Effector CD8-positive, alpha-beta T cell (primary cell): ENCODE data around the gene ATAD3B.
A peak's percentile ranks its signal among the peaks of the same experiment; 100 is the strongest.
"Not testable (repeated sequence)": the region's sequence is repeated elsewhere in the genome, so short reads cannot be mapped to it uniquely, and the experiment has no call there.

ENCODE experiments used
- DNase-seq: peaks from one replicate; lab custom pipeline; 2025; lab: John Stamatoyannopoulos, UW

Gene ATAD3B

DNA sequence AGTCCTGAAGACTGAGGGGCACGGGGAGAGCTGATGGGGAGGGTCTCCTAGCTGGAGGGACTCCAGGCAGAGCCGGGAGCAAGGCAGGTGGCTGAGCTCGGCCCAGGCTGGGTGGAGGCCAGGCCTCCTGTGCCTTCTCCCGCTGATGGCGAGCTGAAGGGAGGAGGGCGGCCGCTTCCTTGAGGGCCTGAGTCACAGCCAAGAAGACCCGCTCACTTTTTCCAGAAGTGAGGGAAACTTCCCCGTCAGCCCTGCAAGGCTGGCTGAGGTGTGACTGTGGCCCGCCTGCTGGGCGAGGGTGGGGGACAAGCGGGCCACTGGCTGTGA lies 37.8 kb upstream of the ATAD3B start:
- no peak for DNase-seq

- no peak for DNase-seq
These were observed 37.3 kb upstream of the ATAD3B start for GRCh38 chr1:1434131-1434823.

DNA sequence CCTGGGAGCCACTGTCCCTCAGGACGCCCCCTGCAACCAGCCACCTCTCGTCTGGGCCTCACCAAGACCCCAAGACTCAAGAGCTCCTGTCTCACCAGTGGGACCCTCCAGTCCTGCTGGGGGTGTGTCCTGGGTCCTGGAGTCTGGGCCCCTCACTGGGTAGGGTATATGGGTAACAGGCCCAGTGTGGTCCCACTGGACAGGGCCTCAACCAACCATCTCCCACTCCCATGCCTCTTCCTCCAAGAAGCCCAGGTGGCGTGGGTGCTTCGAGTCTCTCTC lies 36.8 kb upstream of the ATAD3B start:
- no peak for DNase-seq

- DNase-seq = peak; percentile 47
These were observed 36.3 kb upstream of the ATAD3B start, which contains the start of gene VWA1 for GRCh38 chr1:1435106-1435903. Gene VWA1, plus strand, starts transcription at chr1:1435690. Its CDS starts 59 bp downstream, at chr1:1435749.

GRCh38 chr1:1435911-1436629 lies 35.5 kb upstream of the ATAD3B start:
- DNase-seq = no peak

GRCh38 chr1:1436630-1437032 lies 34.9 kb upstream of the ATAD3B start:
- DNase-seq = no peak

DNA sequence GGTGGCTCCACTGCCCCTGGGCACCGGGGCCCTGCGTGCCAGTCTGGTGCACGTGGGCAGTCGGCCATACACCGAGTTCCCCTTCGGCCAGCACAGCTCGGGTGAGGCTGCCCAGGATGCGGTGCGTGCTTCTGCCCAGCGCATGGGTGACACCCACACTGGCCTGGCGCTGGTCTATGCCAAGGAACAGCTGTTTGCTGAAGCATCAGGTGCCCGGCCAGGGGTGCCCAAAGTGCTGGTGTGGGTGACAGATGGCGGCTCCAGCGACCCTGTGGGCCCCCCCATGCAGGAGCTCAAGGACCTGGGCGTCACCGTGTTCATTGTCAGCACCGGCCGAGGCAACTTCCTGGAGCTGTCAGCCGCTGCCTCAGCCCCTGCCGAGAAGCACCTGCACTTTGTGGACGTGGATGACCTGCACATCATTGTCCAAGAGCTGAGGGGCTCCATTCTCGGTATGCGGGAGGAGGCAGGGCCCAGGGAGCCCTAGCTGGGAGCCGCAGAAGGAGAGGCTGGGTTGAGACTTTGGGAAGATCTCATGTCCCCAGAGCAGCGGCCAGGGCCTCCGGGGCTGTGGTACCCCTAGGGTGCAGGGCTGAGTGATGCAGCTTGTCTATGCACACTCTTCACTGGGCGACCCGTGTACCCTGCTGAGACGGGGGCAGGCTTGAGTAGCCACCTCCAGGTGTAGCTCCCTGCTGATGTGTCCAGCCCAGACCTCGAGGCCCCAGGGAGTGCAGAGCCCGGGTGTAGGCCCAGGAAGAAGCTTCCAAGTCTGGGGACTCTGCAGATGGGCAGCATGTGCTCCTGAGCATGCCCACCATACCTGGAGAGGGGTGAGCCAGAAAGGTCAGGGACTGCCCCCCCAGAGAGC lies 34.3 kb upstream of the ATAD3B start:
- DNase-seq = no peak

GRCh38 chr1:1437904-1438376 lies 33.6 kb upstream of the ATAD3B start:
- no peak for DNase-seq

- no peak for DNase-seq
These were observed 32.8 kb upstream of the ATAD3B start for GRCh38 chr1:1438531-1439381.

DNA sequence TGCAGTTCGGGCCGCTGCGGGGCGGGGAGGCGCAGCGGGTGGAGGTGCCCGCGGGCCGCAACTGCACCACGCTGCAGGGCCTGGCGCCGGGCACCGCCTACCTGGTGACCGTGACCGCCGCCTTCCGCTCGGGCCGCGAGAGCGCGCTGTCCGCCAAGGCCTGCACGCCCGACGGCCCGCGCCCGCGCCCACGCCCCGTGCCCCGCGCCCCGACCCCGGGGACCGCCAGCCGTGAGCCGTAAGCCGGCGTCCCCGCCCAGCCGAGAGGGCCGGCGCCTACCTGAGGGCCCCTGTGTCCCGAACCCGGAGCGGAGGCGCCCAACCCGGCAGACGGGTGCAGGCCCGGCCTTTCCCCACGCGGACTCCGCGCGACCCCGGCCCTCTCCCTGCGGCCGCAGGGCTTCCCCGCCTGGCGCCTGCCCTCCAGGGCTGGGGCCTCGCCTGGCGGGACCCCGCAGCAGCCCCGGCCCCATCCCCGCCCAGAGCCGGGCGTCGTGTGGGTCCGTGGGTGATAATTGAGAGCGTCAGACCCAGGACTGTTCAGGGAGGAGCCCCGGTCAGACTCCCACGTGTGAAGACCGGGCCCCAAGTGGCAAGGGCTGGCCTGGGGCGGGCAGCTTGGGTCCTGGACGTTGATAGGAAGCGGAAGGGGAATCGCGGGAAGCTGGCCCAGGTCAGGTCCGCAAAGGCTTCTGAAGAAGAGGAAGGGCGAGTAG lies 31.9 kb upstream of the ATAD3B start:
- DNase-seq = no peak

DNA sequence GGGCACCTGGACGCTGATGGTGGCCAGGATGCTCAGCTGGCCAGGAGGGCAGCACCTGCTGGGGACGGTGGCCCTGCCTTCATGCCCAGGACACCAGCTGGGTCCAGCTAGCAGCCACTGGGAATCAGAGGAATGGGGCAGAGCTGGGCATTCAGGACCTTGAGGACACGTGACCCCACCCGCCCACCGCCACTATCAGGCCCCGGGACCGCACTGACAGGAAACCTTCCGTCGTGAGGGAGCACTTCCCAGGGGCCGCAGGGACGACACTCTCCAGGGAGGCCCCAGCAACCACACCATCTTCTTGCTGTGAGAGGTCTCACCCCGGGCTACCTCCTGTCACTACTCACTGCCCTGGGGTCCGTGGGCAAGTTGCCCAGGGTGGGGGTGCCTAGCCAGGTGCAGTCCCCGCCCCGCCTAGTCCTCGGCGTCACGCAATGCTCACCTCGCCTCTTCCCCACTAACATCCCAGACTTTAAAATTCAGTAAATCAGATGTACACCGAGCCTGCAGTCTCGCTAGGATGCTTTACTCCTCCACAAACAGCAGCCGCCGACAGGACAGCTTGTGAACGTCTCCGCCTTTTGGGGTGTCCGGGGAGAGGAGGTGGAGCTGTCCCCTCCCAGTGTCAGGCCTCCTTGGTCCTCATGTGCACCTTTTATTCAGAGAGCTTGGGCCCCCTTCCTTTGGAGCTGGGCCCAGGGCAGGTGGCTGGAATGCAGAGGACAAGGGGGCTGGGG lies 31.1 kb upstream of the ATAD3B start:
- DNase-seq = no peak

- peak; percentile 38 for DNase-seq
These were observed 30.3 kb upstream of the ATAD3B start for GRCh38 chr1:1441002-1441888.

DNA sequence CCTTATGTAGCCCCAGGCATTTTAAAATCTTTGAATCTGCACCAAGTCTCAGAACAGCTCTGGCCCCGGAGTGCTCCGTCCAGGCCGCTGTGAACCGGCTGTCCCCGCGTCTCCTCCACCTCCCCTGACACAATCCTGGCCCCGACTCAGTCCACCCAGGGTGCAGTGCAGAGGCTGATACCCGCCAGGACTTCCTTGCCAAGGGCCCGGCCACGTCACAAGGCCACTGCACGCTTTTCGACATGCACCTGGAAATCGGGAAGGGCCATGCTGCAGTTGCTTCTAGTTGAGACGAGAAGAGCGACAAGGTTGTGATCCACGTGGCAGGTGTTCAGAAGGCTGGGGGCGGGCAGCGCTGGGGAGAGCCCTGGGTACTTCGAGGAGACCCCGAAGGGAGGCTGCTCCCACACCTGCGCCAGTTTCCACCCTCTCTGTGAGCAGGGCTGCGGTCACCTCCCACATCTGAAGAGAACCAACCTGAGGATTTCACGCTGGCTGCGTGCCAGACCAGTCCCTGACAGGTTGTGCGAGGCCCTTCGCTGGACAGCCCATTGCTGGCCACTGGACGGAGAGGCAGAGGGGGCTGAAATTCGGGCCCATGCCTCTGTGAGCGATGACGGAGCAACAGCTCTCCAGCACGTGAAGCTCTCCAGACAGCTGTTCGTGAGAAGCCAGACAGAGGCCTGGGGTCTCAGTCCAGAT lies 29.3 kb upstream of the ATAD3B start:
- DNase-seq = no peak

- DNase-seq = not testable (repeated sequence)
These were observed 24.9 kb upstream of the ATAD3B start for GRCh38 chr1:1446631-1447030.

DNA sequence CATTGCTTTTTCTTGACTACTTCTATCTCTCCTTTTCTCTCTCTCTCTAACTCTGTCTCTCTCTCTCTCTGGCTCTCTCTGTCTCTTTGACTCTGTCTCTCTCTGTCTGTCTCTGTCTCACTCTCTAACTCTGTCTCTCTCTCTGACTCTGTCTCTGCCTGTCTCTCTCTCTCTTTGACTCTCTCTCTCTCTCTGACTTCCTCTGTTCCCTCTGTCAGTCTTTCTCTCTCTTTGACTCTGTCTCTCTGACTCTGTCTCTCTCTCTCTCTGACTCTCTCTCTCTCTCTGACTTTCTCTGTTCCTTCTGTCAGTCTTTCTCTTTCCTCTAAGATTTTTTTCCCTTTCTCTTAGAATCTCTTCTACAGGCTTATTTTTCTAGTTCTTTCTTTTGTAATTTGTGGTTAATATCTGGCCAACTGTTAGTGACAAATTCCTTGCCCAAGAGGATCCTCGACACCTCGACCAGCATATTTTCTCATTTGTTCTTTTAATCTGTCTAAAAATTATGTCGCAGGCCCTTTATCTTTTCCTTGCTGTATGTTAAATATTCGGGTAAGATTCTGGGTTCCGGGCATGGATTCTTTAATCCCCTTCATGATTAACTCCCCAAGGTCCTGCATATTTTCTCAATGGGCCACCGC lies 22.3 kb upstream of the ATAD3B start, which contains the start of gene ATAD3C:
Gene ATAD3C (plus strand): TSS at position 591 of the 641 bp plus-strand sequence. CDS start 995 bp downstream, outside the sequence.
- DNase-seq = no peak

GRCh38 chr1:1450616-1451015 lies 20.9 kb upstream of the ATAD3B start:
- DNase-seq = not testable (repeated sequence)

GRCh38 chr1:1451696-1452364 lies 19.7 kb upstream of the ATAD3B start:
- no peak for DNase-seq
